Measurements from ENCODE around the gene FNDC3B.

DNA sequence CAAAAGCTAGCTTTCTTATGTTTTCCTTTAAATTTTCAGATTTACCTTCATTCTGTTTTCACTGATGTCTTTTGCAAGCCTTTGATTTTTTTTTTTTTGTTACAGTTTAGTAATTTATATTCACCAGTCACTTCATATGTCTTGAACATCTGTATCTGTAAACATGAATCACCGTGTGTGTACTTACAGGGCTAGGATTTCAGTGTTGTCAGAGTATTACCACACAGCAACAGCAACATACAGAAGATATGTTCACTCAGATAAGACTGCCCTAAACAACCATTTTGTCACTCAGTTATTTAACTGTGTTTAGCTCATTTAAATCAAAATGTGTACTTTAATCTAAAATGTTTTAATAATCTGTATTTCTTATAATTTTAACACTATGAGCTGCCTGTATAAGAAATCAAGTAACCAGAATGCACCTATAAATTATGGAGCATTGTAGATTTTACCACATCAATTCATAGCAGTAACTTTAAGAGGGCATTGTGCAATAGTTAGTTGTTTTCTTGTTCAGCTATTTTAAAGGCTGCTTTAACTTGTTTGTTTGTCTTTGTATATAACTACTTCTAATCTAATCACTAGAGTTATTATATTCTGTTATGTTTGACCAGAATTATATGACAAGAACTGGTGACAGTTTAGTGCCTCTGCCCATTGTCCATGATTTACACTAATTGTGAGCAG lies 358.5 kb downstream of the FNDC3B start:
- TF ChIP-seq POLR2A (IDR thresholded peaks at IDR 0.05; ENCODE audit: low read depth, low read length): no peak
- TF ChIP-seq, protein P1, sequence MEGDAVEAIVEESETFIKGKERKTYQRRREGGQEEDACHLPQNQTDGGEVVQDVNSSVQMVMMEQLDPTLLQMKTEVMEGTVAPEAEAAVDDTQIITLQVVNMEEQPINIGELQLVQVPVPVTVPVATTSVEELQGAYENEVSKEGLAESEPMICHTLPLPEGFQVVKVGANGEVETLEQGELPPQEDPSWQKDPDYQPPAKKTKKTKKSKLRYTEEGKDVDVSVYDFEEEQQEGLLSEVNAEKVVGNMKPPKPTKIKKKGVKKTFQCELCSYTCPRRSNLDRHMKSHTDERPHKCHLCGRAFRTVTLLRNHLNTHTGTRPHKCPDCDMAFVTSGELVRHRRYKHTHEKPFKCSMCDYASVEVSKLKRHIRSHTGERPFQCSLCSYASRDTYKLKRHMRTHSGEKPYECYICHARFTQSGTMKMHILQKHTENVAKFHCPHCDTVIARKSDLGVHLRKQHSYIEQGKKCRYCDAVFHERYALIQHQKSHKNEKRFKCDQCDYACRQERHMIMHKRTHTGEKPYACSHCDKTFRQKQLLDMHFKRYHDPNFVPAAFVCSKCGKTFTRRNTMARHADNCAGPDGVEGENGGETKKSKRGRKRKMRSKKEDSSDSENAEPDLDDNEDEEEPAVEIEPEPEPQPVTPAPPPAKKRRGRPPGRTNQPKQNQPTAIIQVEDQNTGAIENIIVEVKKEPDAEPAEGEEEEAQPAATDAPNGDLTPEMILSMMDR (IDR thresholded peaks at IDR 0.05; ENCODE audit: extremely low read depth in 1 of 2, insufficient read depth in 1 of 2, low read depth in 1 of 2, low read length in 2 of 2): no peak
- no peak for TF ChIP-seq POLR2AphosphoS5 (IDR thresholded peaks at IDR 0.05; ENCODE audit: insufficient read depth, low read depth, low read length)
- no peak for TF ChIP-seq EZH2 (IDR thresholded peaks at IDR 0.05; ENCODE audit: borderline replicate concordance, low read depth, low read length, severe bottlenecking)
- TF ChIP-seq, protein P2, sequence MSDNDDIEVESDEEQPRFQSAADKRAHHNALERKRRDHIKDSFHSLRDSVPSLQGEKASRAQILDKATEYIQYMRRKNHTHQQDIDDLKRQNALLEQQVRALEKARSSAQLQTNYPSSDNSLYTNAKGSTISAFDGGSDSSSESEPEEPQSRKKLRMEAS (IDR thresholded peaks at IDR 0.05; ENCODE audit: insufficient read depth, insufficient read length): no peak
